Colonic mucosa (tissue), 4 donors: Measurements from ENCODE around the gene NUDT4. TPM values are rescaled to one million over a fixed set of nuclear protein-coding genes. Genes with fewer than 3 reads are reported as not detected.

Experiments
- DNase-seq: peaks from one replicate; pipeline ENCODE4 v3.0.0-alpha.2; 2020
- H3K27ac ChIP-seq: fragments of 200-600 bp; one replicate; pipeline ENCODE4 v1.8.0; 2021
- H3K27me3 ChIP-seq: fragments of 200-600 bp; one replicate; pipeline ENCODE4 v1.8.0; 2021
- H3K36me3 ChIP-seq: fragments of 200-600 bp; one replicate; pipeline ENCODE4 v1.8.0; 2021
- H3K4me1 ChIP-seq: fragments of 200-600 bp; one replicate; pipeline ENCODE4 v1.8.0; 2021; ENCODE audit warnings: mild to moderate bottlenecking
- H3K4me3 ChIP-seq: fragments of 200-600 bp; one replicate; pipeline ENCODE4 v1.8.0; 2021
- H3K9ac ChIP-seq, 2 donors: one replicate each; pipeline ENCODE4 v1.7.0; 2013; ENCODE audit warnings: control low read depth in 2 of 2, low read depth in 2 of 2, low read length in 2 of 2
- H3K9me3 ChIP-seq: fragments of 200-600 bp; one replicate; pipeline ENCODE4 v1.8.0; 2021
- intact Hi-C: fragments of 100-400 bp; cut with DNase I; formaldehyde crosslinking; loops from one replicate; pipeline ENCODE4 v1.14.1; 2022
- total RNA-seq, 2 donors: library from RNA; stranded (reverse); fragmentation: NEBNext Ultra II Directional in 1 of 2; extraction: Animal tissue kit (Norgen Biotek cat#: 25700) in 1 of 2; gene quantifications; one replicate each; pipeline ENCODE4 v1.2.1, GENCODE V29; 2021
- TF ChIP-seq, protein P1 (sequence below): fragments of 200-600 bp; IDR thresholded peaks from one replicate; pipeline ENCODE4 v1.8.0; 2022; ENCODE audit warnings: antibody characterized with exemption, mild to moderate bottlenecking
- donor health status: healthy.
- donor health status: DM: no; HTN: no; CAD: no.
- donor health status: DM: no; HTN: no; CAD: no.

Gene NUDT4
- total RNA-seq, 2 donors from 2014 or later: 84.5 to 102 TPM

DNA sequence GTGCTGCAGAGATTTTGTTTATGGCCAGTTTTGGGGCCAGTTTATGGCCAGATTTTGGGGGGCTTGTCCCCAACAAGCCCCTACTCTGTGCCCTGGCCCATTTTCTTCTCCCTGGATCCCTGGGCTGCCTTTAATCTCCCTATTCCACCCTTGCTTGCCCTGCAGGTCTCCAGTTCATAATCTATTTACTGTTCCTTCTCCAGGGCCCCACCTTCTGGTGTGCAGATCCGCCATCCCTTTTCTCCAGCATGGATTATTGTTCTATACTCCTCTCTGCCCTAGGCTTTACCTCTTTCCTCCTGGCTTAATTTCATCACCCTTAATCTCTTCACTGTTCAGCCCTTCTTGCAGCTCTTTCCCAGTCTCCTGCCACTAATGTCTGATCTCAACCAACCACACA lies 26.0 kb upstream of the NUDT4 start:
- TF ChIP-seq, protein P1, sequence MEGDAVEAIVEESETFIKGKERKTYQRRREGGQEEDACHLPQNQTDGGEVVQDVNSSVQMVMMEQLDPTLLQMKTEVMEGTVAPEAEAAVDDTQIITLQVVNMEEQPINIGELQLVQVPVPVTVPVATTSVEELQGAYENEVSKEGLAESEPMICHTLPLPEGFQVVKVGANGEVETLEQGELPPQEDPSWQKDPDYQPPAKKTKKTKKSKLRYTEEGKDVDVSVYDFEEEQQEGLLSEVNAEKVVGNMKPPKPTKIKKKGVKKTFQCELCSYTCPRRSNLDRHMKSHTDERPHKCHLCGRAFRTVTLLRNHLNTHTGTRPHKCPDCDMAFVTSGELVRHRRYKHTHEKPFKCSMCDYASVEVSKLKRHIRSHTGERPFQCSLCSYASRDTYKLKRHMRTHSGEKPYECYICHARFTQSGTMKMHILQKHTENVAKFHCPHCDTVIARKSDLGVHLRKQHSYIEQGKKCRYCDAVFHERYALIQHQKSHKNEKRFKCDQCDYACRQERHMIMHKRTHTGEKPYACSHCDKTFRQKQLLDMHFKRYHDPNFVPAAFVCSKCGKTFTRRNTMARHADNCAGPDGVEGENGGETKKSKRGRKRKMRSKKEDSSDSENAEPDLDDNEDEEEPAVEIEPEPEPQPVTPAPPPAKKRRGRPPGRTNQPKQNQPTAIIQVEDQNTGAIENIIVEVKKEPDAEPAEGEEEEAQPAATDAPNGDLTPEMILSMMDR: no peak
- Histone ChIP-seq H3K4me1 (no peaks in the 10 kb centered on the region), H3K27me3 (no peaks in the 10 kb centered on the region), H3K36me3 (no peaks in the 10 kb centered on the region), H3K4me3 (no peak overlapping the region), H3K9ac (no peak overlapping the region), H3K9me3 (no peaks in the 10 kb centered on the region), H3K27ac (no peak overlapping the region)
- DNase-seq: no peak
- intact Hi-C loops: no loop called here

DNA sequence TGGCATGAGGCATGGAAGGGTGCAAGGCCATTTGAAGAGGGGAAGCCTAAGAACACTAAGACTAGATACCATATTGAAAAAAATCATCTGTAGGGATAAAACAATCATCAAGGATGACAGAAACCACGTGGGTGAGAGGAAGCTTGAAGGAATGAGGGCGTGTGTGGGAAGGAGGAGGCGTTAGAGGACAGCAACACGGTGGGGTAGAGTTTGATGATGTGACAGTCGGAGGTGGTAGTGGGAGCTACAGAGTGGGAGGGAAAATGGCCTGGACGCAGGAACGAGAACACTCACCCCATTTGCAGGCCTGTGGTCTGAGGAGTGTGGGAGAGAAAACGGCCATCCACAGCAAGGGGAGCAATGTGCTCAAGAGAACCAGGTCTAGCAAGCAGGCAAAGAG lies 25.4 kb upstream of the NUDT4 start:
- TF ChIP-seq, protein P1: no peak
- Histone ChIP-seq H3K36me3 (no peaks in the 10 kb centered on the region), H3K27me3 (no peaks in the 10 kb centered on the region), H3K9ac (no peak overlapping the region), H3K4me3 (no peak overlapping the region), H3K27ac (no peak overlapping the region), H3K9me3 (no peaks in the 10 kb centered on the region), H3K4me1 (no peaks in the 10 kb centered on the region)
- intact Hi-C loops: no loop called here
- DNase-seq: no peak

DNA sequence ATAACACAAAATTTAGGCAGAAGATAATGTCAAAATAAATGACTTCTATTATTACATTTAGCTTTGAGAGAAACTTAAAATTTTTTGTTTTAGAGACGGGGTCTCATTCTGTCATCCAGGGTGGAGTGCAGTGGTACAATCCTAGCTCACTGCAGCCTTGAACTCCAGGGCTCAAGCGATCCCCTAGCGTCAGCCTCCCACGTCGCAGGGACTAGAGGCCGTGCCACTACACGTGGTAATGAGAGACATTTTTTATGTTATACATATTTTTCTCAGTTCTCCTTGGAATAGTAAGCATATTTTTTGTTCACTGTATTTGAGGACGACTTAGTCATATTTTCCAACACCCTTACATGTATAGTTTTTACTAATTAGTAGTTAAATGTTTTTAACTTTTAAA lies 21.5 kb upstream of the NUDT4 start:
- DNase-seq: no peak
- TF ChIP-seq, protein P1: no peak

DNA sequence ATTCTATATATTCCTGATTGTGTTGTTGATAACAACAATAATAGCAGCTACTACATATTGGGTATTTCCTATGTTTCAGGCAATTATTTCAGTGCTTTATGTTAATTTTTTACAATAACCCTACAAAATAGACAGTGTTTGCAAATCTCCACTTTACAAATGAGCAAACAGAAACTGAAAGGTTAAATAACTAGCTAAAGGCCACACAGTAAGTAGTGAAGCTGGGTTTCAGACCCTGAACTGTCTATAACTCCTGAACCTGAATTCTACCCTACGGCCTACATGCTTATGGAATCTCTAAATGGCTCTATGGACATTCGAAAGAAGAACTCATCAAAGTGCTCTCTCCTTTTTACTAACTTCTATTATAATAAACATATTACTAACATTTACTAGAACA lies 19.7 kb upstream of the NUDT4 start:
- DNase-seq: no peak
- no peaks in the 10 kb centered on the region for H3K9me3 ChIP-seq
- H3K4me3 ChIP-seq: no peak overlapping the region
- no peaks in the 10 kb centered on the region for H3K4me1 ChIP-seq
- no peaks in the 10 kb centered on the region for H3K27me3 ChIP-seq
- no peak overlapping the region for H3K9ac ChIP-seq
- intact Hi-C loops: no loop called here
- no peaks in the 10 kb centered on the region for H3K36me3 ChIP-seq
- no peak overlapping the region for H3K27ac ChIP-seq
- TF ChIP-seq, protein P1: no peak

More for the DNA sequence above, 21.5 kb upstream of the NUDT4 start:
- Histone ChIP-seq H3K9me3 (no peaks in the 10 kb centered on the region), H3K9ac (no peak overlapping the region), H3K27me3 (no peaks in the 10 kb centered on the region), H3K36me3 (no peaks in the 10 kb centered on the region), H3K4me1 (no peaks in the 10 kb centered on the region), H3K4me3 (no peak overlapping the region), H3K27ac (no peak overlapping the region)
- intact Hi-C loops: no loop called here

- Histone ChIP-seq H3K36me3 (no peaks in the 10 kb centered on the region), H3K4me3 (no peak overlapping the region)
- intact Hi-C loops: no loop called here
Observed at GRCh38 chr12:93358821-93359220, 18.9 kb upstream of the NUDT4 start.

More at GRCh38 chr12:93358821-93359220, 18.9 kb upstream of the NUDT4 start:
- H3K27ac ChIP-seq: no peak overlapping the region
- no peak for DNase-seq
- H3K27me3 ChIP-seq: no peaks in the 10 kb centered on the region
- no peaks in the 10 kb centered on the region for H3K4me1 ChIP-seq
- H3K9ac ChIP-seq: no peak overlapping the region
- no peaks in the 10 kb centered on the region for H3K9me3 ChIP-seq
- TF ChIP-seq, protein P1: no peak
